ENCODE results near the gene HSDL2. TPM values are rescaled to one million over a fixed set of nuclear protein-coding genes. Genes with fewer than 3 reads are reported as not detected.

The HSDL2 gene
- total RNA-seq, 1 donor from 2014 or later: 25.3 TPM

DNA sequence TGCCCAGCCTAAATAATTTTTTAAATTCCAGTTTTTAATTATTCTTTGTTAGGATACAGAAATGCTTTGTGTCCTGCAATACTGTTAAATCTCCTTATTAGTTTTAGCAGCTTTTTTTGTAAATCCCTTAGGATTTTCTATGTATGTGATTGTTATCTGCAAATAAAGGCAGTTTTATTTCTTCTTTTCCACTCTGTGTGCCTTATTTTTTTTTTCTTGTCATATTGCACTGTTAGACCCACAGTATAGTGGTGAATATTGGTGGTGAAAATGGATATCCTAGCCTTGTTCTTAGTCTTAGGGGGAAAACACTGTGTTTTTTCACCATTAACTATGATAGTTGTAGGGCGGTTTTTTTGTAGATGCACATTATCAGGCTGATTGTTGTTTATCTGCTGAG lies 95.4 kb downstream of the HSDL2 start:
- no peak for DNase-seq (ENCODE audit: low read depth)
- no peak overlapping the region for H3K4me3 ChIP-seq (ENCODE audit: low read depth, low read length)
- TF ChIP-seq CTCF (conservative IDR thresholded peaks at IDR 0.05; ENCODE audit: low read depth, low read length): no peak

- DNase-seq (ENCODE audit: low read depth): no peak
- no peak overlapping the region for H3K4me3 ChIP-seq (ENCODE audit: low read depth, low read length)
- no peak for TF ChIP-seq CTCF (conservative IDR thresholded peaks at IDR 0.05; ENCODE audit: low read depth, low read length)
These were observed 97.4 kb downstream of the HSDL2 start for GRCh38 chr9:112477330-112477729.

GRCh38 chr9:112479221-112479620 lies 99.3 kb downstream of the HSDL2 start:
- no peak for TF ChIP-seq CTCF (conservative IDR thresholded peaks at IDR 0.05; ENCODE audit: low read depth, low read length)
- DNase-seq (ENCODE audit: low read depth): no peak

GRCh38 chr9:112484607-112485006 lies 104.7 kb downstream of the HSDL2 start:
- TF ChIP-seq CTCF (conservative IDR thresholded peaks at IDR 0.05; ENCODE audit: low read depth, low read length): no peak
- H3K4me3 ChIP-seq (ENCODE audit: low read depth, low read length): no peak overlapping the region
- no peak for DNase-seq (ENCODE audit: low read depth)

More at GRCh38 chr9:112479221-112479620, 99.3 kb downstream of the HSDL2 start:
- no peak overlapping the region for H3K4me3 ChIP-seq (ENCODE audit: low read depth, low read length)

- DNase-seq (ENCODE audit: low read depth): no peak
- peak overlapping the region; percentile 95 for H3K4me3 ChIP-seq (ENCODE audit: low read depth, low read length)
- TF ChIP-seq CTCF (conservative IDR thresholded peaks at IDR 0.05; ENCODE audit: low read depth, low read length): no peak
These were observed 105.7 kb downstream of the HSDL2 start for GRCh38 chr9:112485574-112485973.

GRCh38 chr9:112486221-112487007 lies 106.5 kb downstream of the HSDL2 start, which contains the start of gene KIAA1958:
KIAA1958 (plus strand) TSS chr9:112486827; CDS start chr9:112574081, 87,254 bp downstream.
- TF ChIP-seq CTCF (conservative IDR thresholded peaks at IDR 0.05; ENCODE audit: low read depth, low read length): no peak
- H3K4me3 ChIP-seq (ENCODE audit: low read depth, low read length): peak within 1 kb of the TSS; percentile 95
- DNase-seq (ENCODE audit: low read depth): no peak

Measured in epithelial cell of proximal tubule (primary cell).